GM18505 (cell line): ENCODE data around the gene DAW1.

ENCODE experiments used
- ATAC-seq: cut with Tn5 transposase; IDR thresholded peaks from one replicate; pipeline ENCODE4 v1.9.1; 2021; ENCODE audit not compliant: unreplicated experiment
- POLR2A ChIP-seq: IDR thresholded peaks from 4 replicates; pipeline ENCODE4 v1.6.1; 2011; ENCODE audit warnings: borderline replicate concordance; ENCODE audit not compliant: insufficient read depth, insufficient read length; ENCODE audit errors: extremely low read depth

The DAW1 gene

GRCh38 chr2:227872676-227873075 is 1.2 kb downstream of the DAW1 start:
- ATAC-seq, result no peak
- TF ChIP-seq POLR2A, result no peak

DNA sequence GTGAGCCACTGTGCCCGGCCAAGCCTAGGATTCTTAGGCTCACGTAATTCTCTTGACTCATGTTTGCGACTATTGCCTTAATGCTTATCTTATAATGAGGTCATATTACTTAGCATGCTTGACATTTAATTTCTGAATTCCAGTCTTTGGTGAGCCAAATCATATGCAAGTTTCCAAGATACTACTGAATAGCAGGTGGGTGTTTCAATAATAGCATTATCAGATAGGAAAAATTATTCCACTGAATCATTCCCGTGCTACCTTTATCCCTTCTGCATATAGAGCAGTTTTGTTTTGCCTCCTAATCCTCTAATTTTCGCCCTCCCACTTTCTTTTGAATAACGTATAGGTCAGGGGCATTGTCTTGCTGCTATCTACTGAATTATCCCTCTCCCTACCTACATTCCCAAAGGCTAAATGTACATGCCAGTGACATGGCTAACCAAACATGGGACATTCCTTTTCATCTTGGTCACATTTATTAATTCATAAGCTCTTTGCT is 4.9 kb downstream of the DAW1 start:
- TF ChIP-seq POLR2A, result no peak
- ATAC-seq, result no peak

DNA sequence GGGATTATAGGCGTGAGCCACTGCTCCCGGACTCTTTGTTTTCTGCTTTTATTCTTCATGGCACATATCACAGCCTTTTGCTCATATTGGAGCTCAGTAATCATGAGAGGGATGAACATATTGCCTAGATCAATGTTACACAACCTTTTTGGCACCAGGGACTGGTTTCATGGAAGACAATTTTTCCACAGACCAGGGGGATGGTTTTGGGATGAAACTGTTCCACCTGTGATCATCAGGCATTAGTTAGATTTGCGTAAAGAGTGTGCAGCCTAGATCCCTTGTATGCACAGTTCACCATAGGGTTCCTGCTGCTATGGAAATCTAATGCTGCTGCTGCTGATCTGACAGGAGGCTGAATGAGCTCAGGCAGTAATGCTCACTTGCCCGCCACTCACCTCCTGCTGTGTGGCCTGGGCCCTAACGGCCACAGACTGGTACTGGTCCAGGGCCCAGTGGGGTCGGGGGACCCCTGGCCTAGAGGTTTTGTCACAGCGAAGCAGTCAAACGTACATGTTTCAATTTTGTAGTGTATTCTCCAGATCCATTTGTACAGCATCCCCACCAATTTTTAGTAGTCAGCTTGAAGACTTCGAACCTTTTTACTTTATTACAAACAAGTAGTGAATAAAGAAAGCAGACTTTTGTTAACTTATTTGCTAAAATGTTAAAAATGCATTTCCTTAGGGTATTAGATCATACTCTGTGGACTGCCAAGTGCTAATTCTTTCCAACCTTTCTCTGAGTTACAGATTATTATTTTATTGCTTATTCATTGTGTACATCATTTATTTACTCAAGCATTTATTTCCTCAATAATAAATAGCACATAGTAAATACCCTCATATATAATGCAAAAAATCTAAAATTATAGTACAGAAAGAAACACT is 6.2 kb downstream of the DAW1 start:
- no peak for ATAC-seq
- TF ChIP-seq POLR2A, result no peak

- no peak for TF ChIP-seq POLR2A
- ATAC-seq, result no peak
Observed at GRCh38 chr2:227880460-227880859, 9.0 kb downstream of the DAW1 start.

DNA sequence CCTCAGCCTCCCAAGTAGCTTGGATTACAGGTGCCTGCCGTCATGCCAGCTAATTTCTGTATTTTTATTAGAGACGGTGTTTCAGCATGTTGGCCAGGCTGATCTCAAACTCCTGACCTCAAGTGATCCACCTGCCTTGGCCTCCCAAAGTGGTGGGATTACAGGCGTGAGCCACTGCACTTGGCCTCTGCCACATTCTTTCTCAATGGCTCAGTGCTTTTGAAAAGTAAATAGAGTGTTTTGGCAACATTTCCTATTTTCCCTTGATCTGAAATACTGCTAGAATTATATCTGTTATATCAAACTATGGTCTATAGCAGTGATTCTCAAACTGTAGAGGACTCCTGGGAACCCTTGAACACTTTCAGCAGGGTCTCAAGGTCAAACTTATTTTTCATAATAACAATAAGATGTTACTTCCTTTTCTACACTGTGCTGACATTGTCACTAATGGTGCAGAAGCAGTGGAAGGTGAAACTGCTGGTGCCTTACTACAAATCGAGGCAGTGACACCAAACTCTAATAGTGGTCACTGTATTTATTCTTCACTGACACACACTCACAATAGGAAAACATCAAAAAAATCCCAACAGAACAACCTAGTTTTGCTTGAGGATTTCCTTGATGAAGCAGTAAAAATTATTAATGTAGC is 10.6 kb downstream of the DAW1 start:
- no peak for TF ChIP-seq POLR2A
- no peak for ATAC-seq

DNA sequence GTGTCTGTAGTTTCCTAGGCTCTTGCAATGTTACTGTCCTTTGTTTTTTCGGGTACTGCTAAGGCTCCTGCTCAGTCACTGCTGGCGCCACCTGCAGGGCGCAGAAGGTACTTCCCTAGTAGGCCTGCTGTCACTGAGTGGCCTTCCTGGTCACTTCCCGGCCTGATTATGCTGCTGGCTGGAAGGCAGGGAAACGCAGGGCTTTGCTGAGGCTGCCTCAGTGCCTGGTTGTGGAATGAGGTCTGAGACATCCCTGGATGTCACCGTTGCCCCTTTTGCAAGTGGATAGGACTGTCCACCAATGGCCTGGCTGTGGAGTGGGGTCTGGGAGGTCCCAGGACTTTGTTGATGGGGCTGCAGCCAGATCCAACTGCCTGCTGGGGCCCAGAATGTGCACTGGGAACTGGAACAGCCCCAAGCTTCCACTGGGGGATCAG is 13.1 kb downstream of the DAW1 start:
- peak; percentile 91 for ATAC-seq
- TF ChIP-seq POLR2A, result no peak

- no peak for ATAC-seq
- TF ChIP-seq POLR2A, result no peak
Observed at GRCh38 chr2:227886149-227886548, 14.7 kb downstream of the DAW1 start.

DNA sequence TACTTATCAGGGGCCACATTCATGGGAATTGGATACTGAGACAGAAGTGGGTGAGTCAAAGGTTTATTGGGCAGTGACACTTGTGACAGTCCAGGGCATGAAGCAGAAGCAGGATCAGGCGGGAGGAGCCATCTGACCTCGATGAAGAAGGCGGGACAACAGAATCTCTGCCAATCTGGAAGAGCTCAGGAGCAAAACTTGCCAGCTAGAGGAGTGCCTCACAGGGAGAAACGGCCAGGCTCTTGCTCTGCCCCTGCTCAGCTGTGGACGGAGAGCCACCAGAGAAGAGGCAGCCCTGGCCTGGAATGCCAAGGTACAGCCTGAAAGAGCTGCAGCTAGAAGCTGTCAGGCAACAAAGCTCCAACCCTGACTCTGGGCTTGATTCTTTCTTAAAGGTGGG is 16.9 kb downstream of the DAW1 start:
- no peak for ATAC-seq
- TF ChIP-seq POLR2A, result no peak

DNA sequence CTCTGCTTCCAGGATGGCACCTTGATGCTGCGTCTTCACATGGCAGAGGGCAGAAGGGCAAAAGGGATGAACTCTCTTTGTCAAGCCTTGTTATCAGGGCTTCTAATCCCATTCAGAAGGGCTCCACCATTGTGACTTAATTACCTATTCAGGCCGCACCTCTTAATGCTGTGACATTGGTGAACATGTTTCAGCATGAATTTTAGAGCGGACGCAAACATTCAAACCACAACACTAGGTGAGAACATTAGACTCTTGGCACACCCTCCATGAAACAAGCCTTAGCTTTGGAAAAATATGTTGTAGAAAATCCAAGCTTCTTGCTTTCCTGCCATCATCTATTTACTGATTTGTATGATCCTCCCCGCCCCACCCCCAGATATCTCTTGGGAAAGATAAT is 17.9 kb downstream of the DAW1 start:
- TF ChIP-seq POLR2A, result no peak
- no peak for ATAC-seq

- no peak for TF ChIP-seq POLR2A
- ATAC-seq, result peak; percentile 78
Observed at GRCh38 chr2:227890495-227891079, 19.2 kb downstream of the DAW1 start.

DNA sequence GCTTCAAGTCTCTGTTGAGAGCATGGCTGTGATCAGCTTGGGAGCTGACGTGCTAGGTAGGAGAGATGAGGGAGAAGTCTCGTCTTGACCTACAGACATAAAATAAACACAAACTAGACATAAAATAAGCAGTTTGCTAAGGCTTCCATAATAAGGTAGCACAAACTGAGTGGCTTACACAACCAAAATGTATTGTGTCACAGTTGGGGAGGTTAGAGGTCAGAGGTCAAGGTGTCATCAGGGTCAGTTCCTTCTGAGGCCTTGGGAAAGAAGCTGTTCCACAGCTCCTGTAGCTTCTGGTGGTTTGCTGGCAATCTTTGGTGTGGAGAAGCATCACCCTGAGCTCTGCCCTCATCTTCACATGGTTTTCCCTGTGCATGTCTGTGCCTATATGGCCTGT is 20.2 kb downstream of the DAW1 start:
- no peak for TF ChIP-seq POLR2A
- no peak for ATAC-seq

DNA sequence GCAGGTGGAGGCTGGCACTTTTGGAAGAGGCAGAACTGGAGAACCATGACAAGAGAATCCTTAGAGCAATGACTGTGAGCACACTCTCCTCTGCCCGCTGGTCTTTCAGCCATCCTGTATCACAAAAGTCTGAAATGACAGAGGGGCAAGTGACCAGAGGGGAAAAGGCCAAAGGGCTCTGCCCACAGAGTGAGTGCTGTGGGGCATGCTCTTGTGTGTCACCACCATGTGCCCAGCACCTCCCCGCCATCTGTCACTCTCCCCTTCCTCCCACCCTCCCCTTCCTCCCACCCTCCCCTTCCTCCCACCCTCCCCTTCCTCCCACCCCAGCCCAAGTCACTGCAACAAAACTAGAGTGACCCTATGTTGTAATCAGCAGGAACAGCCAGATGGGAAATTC is 31.9 kb downstream of the DAW1 start:
- ATAC-seq, result no peak
- TF ChIP-seq POLR2A, result no peak

DNA sequence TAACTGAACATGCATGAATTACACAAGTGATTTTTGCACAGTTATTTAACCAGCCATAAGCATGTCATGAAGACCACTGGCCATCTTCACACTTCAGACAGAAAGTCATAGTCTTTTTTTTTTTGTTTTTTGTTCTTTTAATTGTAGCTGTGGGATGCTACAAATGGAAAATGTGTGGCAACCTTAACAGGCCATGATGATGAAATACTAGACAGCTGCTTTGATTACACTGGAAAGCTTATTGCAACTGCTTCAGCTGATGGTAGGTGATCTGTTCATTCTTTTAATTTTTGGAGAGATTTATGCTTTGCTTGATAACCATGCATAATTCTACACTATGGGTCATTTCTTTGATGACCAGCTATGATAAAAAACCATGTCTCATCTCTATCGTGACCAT is 35.6 kb downstream of the DAW1 start:
- no peak for TF ChIP-seq POLR2A
- ATAC-seq, result no peak
